HuH-7 (cell line): ENCODE measurements around the gene DBF4.
"Not testable (repeated sequence)": the region's sequence is repeated elsewhere in the genome, so short reads cannot be mapped to it uniquely, and the experiment has no call there.

Experiments used
- DNase-seq: peaks from one replicate; pipeline ENCODE4 v3.0.0; 2011; ENCODE audit warnings: low spot score

Gene DBF4

DNA sequence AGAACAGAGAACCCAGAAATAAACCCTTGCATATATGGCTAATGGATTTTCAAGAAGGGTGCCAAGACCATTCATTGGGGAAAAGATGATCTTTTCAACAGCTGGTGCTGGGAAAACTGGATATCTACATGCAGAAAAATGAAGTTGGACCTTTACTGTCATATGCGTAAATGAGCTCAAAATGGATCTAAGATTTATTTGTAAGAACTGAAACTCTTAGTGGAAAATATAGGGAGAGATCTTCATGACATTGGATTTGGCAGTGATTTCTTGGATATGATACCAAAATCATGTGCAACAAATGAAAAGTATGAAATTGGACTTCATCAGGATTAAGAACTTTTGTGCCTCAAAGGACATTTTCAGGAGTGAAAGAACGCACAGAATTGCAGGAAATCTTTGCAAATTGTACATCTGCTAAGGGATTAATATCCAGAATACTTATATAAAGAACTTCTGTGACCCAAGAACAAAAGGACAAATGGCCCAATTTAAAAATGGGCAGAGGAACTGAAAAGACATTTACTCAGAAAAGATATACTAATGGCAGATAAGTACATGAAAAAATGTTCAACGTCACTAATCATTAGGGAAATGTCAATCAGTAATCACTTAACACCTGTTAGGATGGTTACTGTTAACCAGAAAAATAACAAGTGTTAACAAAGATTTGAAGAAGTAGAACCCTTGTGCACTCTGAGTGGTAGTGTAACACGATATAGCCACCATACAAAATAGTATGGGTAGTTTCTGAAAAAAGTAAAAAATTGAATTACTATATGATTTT is 6.1 kb downstream of the DBF4 start:
- DNase-seq: no peak

DNA sequence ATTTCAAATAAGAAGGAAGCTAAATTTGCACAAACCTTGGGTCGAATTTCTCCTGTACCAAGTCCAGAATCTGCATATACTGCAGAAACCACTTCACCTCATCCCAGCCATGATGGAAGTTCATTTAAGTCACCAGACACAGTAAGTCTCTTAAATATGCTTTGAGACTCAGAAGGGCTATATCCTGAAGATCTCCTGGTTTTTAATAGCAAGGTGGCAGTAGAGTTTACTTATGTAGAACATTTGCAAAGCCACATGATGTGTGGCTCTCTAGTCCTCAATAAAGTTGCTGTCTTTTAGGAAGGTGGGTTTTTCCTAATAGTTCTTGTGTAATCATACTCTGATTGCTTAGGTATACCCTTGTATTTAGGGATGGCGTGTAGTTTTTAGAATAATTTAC is 8.7 kb downstream of the DBF4 start:
- no peak for DNase-seq

DNA sequence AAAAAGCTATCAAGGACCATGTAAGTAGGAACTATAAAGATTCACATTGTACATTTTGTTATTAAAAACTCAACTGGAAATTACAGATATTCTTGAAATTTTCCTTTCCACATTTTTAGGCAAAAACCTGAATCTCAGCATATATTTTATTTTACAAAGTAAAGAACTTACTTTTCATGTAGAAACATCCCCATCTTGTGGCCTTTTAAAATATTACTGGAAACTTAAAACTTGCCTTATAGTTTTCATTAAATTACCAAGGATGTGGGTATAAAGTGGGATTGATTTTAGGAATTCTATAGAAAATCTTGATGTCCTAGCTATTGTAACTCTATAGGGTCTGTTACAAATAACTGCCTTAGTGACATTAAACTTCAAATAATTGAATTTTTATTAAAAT is 10.6 kb downstream of the DBF4 start:
- no peak for DNase-seq

DNA sequence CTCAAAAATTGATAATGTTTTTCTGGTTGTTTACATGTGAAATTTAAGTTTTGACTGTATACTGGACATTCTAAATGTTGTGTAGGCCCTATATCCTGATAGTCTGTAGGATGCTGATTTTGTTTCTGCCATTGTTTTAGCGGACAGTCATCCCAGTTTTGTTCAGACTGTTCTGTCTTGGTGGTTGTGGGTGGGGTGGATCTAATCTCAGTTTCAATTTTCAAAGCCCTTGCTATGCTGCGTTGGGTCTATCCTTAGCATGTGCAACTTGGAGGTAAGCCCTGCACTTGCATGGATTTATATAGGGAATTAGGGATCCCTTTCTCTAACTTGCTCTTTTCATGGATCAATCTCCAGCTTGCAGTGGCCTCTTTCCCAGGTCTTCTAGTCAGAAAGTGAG is 19.1 kb downstream of the DBF4 start:
- DNase-seq: no peak

DNA sequence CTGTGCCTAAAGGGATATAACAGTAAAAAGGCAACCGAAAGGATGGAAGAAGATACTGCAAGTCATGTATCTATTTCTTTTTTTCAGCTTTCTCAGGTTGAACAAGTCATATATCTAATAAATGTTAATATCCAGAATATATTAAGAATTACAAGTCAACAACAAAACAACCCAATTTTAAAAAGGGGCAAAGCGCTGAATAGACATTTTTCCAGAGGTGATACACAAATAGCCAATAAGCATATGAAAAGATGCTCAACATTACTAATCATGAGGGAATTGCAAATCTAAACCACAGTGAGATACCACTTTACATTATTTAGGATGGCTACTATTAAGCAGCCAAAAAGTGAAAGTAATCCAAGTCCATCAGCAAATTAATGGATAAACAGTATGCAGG is 23.0 kb downstream of the DBF4 start:
- no peak for DNase-seq

DNA sequence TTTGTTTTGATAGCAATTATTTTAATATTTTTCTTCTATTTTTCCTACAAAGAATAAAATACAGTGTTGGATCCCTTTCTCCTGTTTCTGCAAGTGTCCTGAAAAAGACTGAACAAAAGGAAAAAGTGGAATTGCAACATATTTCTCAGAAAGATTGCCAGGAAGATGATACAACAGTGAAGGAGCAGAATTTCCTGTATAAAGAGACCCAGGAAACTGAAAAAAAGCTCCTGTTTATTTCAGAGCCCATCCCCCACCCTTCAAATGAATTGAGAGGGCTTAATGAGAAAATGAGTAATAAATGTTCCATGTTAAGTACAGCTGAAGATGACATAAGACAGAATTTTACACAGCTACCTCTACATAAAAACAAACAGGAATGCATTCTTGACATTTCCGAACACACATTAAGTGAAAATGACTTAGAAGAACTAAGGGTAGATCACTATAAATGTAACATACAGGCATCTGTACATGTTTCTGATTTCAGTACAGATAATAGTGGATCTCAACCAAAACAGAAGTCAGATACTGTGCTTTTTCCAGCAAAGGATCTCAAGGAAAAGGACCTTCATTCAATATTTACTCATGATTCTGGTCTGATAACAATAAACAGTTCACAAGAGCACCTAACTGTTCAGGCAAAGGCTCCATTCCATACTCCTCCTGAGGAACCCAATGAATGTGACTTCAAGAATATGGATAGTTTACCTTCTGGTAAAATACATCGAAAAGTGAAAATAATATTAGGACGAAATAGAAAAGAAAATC is 31.0 kb downstream of the DBF4 start:
- not testable (repeated sequence) for DNase-seq

DNA sequence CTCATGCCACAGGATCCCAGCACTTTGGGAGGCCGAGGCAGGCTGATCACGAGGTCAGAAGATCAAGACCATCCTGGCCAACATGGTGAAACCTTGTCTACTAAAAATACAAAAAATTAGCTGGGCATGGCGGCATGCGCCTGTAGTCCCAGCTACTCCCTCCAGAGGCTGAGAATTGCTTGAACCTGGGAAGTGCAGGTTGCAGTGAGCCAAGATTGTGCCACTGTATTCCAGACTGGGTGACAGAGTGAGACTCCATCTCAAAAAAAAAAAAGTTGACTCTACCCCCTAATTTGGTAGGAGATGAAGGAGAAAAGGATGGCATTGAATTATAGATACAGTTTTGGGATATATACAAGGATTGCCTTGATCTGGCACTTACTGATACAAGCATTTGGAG is 32.5 kb downstream of the DBF4 start:
- not testable (repeated sequence) for DNase-seq

DNA sequence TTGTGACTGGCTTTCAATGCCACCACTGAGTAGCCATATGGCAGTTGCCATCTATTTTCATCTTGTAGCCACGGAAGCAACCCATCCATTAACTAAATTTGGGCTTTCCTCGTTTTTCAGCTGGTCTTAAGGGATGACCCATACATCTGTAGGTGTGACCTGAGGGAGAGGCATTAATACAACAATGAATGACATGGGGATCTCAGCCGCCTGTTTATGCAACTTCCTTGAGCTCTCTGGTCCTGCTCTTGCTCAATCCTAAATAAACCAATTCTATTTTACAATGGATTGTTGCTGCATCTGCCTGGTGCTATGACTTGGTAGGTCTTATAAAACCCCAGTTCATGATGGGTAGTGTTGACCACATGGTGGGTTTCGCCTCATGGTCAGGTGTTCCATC is 35.8 kb downstream of the DBF4 start:
- DNase-seq: no peak

DNA sequence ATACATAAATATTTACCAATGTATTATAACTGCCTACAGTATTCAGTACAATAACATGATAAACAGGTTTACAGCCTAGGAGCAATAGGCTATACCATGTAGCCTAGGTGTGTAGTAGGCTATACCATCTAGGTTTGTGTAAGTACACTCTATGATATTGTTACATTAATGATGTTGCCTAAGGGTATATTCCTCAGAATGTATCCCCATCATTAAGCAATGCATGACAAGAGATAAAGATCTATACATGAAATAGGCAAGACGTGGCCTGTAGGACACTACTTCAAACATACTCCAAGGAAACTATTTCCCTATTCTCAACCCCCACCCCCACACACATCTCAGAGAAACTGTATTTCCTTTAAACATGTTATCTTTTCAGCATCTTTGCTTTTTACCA is 42.4 kb downstream of the DBF4 start:
- no peak for DNase-seq

DNA sequence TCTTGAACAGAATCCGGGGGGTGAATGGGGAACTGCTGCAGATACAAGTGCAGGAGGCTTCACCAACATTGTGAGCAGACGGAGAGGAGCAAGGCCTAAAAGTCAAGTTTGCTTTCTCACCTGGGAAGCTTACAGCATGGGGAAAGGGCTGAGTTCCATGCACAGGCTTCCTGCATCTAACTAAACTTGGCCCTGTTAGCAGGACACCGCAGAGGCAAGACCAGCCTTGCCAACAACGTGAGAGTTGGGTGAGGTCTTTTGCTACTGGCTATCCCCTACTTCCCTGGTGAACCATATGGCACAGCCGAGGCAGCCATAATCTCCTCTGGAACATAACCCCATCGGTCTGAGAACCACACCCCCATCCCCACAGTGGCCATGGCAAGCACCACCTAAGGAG is 43.6 kb downstream of the DBF4 start:
- no peak for DNase-seq

DNA sequence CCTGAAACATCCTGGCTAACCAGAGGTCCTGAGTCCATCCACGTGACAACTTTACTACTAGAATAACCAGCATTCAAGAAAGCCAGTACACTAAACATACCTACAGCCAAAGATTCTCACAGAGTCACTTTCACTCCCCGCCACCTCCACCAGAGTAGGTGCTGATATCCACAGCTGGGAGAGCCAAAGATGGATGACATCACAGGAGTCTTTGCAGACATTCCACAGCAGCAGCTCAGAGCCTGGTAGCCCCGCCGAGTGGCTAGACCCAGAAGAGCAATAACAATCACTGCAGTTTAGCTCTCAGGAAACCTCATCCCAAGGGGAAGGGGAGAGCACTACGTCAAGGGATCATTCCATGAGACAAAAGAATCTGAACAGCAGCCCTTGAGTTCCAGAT is 44.3 kb downstream of the DBF4 start:
- DNase-seq: no peak

DNA sequence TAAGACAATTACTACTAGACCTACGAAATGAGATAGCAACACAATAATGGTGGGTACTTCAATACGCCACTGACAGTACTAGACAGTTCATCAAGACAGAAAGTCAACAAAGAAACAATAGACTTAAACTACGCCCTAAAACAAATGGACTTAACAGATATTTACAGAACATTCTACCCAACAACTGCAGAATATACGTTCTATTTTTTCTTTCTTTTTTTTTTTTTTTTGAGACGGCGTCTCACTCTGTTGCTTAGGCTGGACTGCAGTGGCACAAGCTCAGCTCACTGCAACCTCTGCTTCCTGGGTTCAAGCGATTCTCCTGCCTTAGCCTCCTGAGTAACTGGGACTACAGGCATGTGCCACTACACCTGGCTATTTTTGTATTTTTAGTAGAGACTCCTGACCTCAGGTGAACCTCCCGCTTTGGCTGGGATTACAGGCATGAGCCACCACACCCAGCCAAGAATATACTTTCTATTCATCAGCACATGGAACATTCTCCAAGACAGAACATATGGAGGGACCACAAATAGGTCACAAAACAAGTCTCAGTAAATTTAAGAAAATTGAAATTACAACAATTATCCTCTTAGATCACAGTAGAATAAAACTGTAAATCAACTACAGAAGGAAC is 46.6 kb downstream of the DBF4 start:
- DNase-seq: not testable (repeated sequence)

DNA sequence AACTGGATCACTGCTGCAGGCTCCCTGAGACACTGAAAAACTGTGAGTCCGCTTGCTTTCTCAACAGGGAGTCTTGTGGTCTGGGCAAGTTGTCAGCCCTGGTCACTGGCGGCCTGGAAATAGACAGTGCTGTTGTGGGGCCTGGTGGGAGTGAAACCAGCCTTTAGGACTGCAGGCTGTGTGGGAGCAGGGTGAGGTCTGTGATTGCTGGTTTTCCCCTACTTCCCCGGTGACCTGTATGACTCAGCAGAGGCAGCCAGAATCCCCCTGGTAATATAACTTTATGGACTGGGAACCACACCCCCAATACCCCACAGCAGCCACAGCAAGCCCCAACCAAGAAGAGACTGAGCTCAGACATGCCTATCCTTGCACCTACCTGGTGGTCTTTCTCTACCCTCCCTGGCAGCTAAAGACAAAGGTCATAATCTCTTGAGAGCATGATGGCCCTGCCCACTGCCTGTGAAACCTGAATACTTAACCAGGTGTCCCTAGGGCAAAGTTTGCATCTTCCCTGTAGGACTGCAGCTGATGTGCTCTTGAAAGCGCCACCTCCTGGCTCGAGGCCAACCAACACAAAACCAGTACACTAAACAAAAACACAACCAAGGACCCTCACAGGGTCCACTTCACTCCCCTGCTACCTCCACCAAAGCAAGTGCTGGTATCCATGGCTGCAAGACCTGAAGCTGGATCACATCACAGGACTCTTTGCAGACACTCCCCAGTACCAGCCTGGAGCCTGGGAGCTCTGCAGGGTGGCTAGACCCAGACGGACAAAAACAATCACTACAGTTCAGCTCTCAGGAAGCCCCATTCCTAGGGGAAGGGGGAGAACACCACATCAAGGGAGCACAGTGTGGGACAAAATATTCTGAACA is 50.5 kb downstream of the DBF4 start:
- DNase-seq: no peak

DNA sequence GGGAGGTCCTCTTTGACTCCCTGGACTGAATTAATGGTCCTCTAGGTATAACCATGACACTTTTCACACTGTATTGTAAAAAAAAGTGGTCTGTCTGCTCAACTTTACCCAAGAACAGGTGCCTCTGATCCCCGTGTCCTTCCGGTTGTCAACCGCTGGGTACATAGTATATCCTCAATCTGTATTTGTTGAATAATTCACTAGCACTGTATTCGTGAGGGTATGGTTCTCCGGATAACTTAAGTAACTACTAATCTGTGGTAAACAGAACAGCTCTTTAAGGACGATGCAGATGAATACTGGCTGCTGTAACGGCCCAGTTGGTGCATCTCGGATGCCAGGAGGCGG is 57.3 kb downstream of the DBF4 start:
- no peak for DNase-seq

DNA sequence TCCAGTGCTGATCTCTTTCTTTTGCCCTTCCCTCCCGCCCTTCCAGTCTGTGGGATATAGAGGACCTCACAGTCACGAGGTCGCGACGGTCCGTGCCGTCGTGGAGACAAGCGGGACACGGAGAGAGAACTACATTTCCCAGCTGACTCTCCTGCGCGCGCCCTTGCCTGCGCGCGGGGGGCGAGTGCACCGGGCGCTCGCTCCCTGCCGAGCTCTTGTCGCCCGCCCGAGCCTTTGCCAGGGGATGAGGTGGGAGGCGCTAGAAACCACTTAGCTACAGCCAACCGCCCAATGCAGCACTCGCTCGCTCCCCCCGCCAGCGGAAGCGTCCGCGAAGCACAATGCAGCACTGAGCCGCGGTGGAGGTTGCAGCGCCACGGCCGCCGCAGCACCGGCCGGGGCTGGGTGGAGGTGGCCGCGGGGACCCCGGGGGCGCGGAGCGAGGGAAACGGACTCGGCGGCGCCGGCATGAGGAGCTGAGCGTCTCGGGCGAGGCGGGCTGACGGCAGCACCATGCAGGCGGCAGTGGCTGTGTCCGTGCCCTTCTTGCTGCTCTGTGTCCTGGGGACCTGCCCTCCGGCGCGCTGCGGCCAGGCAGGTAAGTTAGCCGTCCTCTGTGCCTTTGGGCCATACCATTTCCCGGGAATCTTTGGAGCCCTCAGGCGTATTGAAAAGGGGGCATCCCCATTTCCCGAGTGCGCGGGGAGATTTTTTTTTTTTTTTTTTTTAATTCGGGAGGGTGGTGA is 57.8 kb downstream of the DBF4 start, which contains the start of gene ADAM22:
ADAM22 (plus strand) TSS at position 299 of the 746 bp plus-strand sequence; CDS start at position 514, 215 bp downstream.
- DNase-seq: peak; percentile 88

DNA sequence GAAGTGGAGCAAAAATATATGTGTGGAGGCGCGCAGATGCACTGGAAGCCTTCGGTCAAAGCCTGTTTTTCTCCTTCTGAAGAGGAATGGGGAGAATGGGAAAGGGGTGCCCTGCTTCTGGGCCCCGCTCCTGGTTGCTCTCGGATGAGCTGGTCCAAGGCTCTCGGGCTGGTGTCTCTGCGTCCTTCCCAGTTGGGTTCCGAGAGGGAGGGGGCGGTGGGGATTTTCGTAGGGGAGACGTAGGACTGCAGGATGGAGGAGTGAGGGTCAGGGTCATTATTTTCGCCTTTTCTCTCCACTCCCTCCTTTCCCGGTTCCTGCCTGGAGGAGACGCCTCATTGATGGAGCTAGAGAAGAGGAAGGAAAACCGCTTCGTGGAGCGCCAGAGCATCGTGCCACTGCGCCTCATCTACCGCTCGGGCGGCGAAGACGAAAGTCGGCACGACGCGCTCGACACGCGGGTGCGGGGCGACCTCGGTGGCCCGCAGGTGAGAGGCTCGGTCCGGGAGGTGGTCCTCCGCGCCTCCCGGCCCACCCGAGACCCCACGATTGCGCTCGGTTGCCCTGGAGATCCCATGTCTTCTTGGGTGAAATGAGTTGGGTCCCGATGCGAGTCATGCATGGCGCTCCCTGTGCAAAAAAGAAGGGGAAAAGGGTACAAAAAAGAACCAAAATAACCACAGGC is 58.5 kb downstream of the DBF4 start:
- DNase-seq: peak; percentile 34

DNA sequence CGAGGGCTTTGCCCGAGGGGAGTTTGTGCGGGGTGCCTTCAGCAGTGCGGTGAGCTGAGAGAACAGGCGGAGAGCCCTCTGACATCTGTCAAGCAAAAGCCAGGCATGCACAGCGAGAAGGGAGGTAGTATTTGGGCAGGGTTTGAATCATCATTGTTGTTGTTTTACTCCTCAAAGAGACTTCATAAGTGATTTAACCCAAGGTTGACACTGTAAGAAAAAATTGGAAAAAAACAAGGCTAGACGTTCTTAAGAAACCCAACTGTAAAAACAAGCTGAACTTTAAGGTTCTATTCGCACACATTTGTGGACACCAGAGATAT is 59.1 kb downstream of the DBF4 start:
- DNase-seq: no peak

DNA sequence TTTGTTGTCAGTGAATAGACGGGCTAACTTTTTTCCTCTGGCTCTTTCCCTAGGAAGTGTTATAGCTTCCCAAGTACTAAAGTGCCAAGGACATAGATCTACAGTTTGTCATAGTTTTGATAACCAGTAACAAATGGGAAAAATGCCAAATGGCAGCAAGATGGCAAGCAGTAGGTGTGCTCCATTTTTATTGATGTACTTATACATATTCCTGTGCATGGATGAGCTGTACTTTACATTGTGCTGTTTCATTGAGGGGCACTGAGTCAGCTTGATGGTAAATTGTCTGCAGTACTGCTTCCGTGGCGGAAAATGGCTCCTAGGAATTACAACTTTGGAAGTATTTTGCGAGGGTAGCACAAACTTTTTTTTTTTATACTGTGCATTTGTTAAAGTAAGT is 64.8 kb downstream of the DBF4 start:
- DNase-seq: no peak

DNA sequence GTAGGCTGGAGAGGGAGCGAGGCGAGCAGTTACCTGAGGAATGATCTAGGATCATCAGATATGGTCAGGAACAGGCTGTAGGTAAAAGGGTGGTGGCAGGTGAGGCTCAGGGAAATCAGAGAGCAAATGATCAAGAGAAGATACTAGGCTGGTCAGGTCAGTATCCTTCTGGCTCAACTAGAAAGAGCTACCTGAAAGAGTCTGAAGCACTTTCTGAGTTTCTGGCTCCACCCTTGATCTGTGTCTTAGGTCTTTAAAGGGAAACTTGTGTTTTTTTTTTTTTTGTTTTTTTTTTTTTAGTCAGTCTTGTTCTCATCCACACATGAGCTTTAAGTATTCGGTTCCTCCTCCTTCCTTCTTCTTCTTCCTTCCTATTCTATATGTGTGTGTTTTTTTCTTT is 68.3 kb downstream of the DBF4 start:
- DNase-seq: no peak

DNA sequence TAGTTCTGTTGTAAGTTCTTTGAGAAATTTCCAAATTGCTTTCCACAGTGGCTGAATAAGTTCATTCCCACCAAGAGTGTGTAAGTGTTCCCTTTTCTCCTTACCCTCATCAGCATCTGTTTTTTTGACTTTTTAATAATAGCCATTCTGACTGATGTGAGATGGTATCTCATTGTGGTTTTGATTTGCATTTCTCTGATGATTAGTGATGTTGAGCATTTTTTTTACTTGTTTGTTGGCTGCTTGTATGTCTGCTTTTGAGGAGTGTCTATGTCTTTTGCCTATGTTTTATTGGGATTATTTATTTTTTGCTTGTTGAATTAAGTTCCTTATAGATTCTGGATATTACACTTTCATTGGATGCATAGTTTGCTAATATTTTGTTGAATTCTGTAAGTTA is 69.6 kb downstream of the DBF4 start:
- DNase-seq: not testable (repeated sequence)

DNA sequence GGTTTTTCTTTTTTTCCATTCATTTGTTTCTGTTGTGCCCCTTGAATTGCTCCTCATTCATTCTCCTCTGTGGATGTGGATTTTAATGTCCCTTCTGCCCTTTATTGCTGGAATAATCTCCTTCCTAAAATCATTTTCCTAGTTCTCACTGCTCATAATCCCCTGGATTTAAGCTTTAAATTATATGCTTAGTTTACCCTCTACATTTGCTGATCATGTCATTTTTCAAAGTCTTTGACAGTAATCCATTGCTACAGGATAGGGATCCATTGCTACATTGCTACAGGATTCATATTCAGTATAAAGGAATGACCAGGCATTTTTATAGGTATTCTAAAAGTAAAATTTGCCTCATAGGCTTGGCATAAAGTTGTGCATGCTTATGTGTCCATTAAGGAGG is 72.1 kb downstream of the DBF4 start:
- DNase-seq: no peak
